SK-N-SH (cell line): ENCODE results near the gene PRRX1. TPM values are rescaled to one million over a fixed set of nuclear protein-coding genes. Genes with fewer than 3 reads are reported as not detected.
A peak's percentile ranks its signal among the peaks of the same experiment; 100 is the strongest.

Experiments used
- CTCF ChIA-PET: fragments of 300-600, 350-600 bp; formaldehyde crosslinking; extraction: SDS; loops from one replicate; lab custom pipeline; 2021; lab: Yijun Ruan, JAX
- POLR2A ChIA-PET: fragments of 350-600 bp; sonication (Branson Sonifier 250); formaldehyde crosslinking; extraction: SDS; loops from one replicate; lab custom pipeline; 2020; ENCODE audit warnings: antibody characterized with exemption, inconsistent platforms; lab: Yijun Ruan, JAX
- DNase-seq: peaks from one replicate; pipeline ENCODE4 v3.0.0; 2012
- H2AFZ ChIP-seq: fragments of 200-600 bp; sonication (generic); 2 replicates; pipeline ENCODE4 v1.8.1; 2016; ENCODE audit warnings: antibody characterized with exemption, mild to moderate bottlenecking, low read depth
- H3F3A ChIP-seq: fragments of 200-600 bp; sonication (generic); replicated peaks from 2 replicates; pipeline ENCODE3; 2016; ENCODE audit warnings: antibody characterized with exemption, mild to moderate bottlenecking; ENCODE audit not compliant: insufficient read depth
- H3K27ac ChIP-seq, 2 experiments: fragments of 200-500 bp in 1 of 2; fragments of 200-600 bp in 1 of 2; sonication (Bioruptor generic) in 1 of 2; sonication (generic), shearing (Covaris generic) in 1 of 2; 2 replicates each; pipeline versions ENCODE4 v1.5.1 to v1.6.1; 2014 to 2016; ENCODE audit warnings: low read depth in 2 of 2, inconsistent platforms in 1 of 2, low read length in 1 of 2, mild to moderate bottlenecking in 1 of 2, mixed read lengths in 1 of 2
- H3K27me3 ChIP-seq: fragments of 200-600 bp; sonication (generic), shearing (Covaris generic); 2 replicates; pipeline ENCODE4 v1.6.1; 2016; ENCODE audit warnings: mixed run types; ENCODE audit not compliant: insufficient read depth
- H3K36me3 ChIP-seq, 2 experiments: fragments of 200-500 bp in 1 of 2; fragments of 200-600 bp in 1 of 2; sonication (Bioruptor generic) in 1 of 2; sonication (generic) in 1 of 2; replicated peaks in 1 of 2; 2 replicates each; pipeline versions ENCODE3 to v1.5.1; 2014 to 2016; ENCODE audit warnings: low read length in 1 of 2, mild to moderate bottlenecking in 1 of 2; ENCODE audit not compliant: insufficient read depth in 2 of 2, control insufficient read depth in 1 of 2
- H3K4me1 ChIP-seq, 2 experiments: fragments of 200-500 bp in 1 of 2; fragments of 200-600 bp in 1 of 2; sonication (Bioruptor generic) in 1 of 2; sonication (generic), shearing (Covaris generic) in 1 of 2; 2 replicates each; pipeline versions ENCODE4 v1.5.1 to v1.6.1; 2014 to 2016; ENCODE audit warnings: low read depth in 1 of 2, low read length in 1 of 2, mixed run types in 1 of 2; ENCODE audit not compliant: insufficient read depth in 2 of 2, control insufficient read depth in 1 of 2
- H3K4me2 ChIP-seq: fragments of 200-600 bp; sonication (generic), shearing (Covaris generic); 2 replicates; pipeline ENCODE4 v1.6.1; 2017; ENCODE audit warnings: mixed run types
- H3K4me3 ChIP-seq, 2 experiments: fragments of 200-500 bp in 1 of 2; fragments of 200-600 bp in 1 of 2; sonication (Bioruptor generic) in 1 of 2; sonication (generic), shearing (Covaris generic) in 1 of 2; 2 replicates each; pipeline versions ENCODE4 v1.5.1 to v1.8.1; 2014 to 2016; ENCODE audit warnings: low read depth in 2 of 2, inconsistent platforms in 1 of 2, low read length in 1 of 2, mild to moderate bottlenecking in 1 of 2, mixed read lengths in 1 of 2, moderate library complexity in 1 of 2
- H3K79me2 ChIP-seq: fragments of 200-600 bp; sonication (generic); 2 replicates; pipeline ENCODE4 v1.8.1; 2017; ENCODE audit warnings: mild to moderate bottlenecking; ENCODE audit not compliant: insufficient read depth
- H3K9ac ChIP-seq: fragments of 200-600 bp; sonication (generic); 2 replicates; pipeline ENCODE4 v1.6.1; 2017; ENCODE audit warnings: mixed run types
- H3K9me2 ChIP-seq: fragments of 200-600 bp; sonication (generic); 2 replicates; pipeline ENCODE4 v1.6.1; 2017; ENCODE audit warnings: mixed run types
- H3K9me3 ChIP-seq: fragments of 200-600 bp; sonication (generic); 2 replicates; pipeline ENCODE4 v1.6.1; 2017; ENCODE audit warnings: mixed run types, mild to moderate bottlenecking, moderate library complexity
- H4K20me1 ChIP-seq: fragments of 200-600 bp; sonication (generic); 2 replicates; pipeline ENCODE4 v1.6.1; 2017; ENCODE audit warnings: mild to moderate bottlenecking, mixed run types; ENCODE audit not compliant: insufficient read depth
- GATA2 ChIP-seq: sonication (generic); formaldehyde crosslinking; IDR thresholded peaks from 2 replicates; pipeline ENCODE4 v1.5.0; 2020; ENCODE audit warnings: mild to moderate bottlenecking, missing genetic modification reagents
- JUND ChIP-seq: IDR thresholded peaks from 2 replicates; pipeline ENCODE4 v1.4.0; 2012
- MEF2A ChIP-seq: IDR thresholded peaks from 2 replicates; pipeline ENCODE4 v1.4.0; 2012; ENCODE audit warnings: low read depth, borderline replicate concordance
- MXI1 ChIP-seq: IDR thresholded peaks from 2 replicates; pipeline ENCODE4 v1.6.1; 2012; ENCODE audit warnings: mild to moderate bottlenecking, low read depth, low read length, improper control_type of control experiment
- YY1 ChIP-seq: IDR thresholded peaks from 2 replicates; pipeline ENCODE4 v1.4.0; 2012; ENCODE audit warnings: low read depth, mild to moderate bottlenecking
- WGBS: methylation state at CpG from one replicate; pipeline ENCODE4 v1.1.6; 2017; ENCODE audit warnings: low lambda C conversion rate; 5-methylcytosine and 5-hydroxymethylcytosine counted together
- polyA plus RNA-seq, 3 experiments: library from polyadenylated mRNA; depleted of rRNA; stranded (reverse); fragments of >200 nt; gene quantifications; 2 replicates each; pipeline ENCODE4 v1.2.3, GENCODE V29; 2012
- TF ChIP-seq, protein P1 (sequence below): IDR thresholded peaks from 2 replicates; pipeline ENCODE4 v1.4.0; 2012; ENCODE audit warnings: low read depth
- TF ChIP-seq, protein P2 (sequence below): IDR thresholded peaks from 2 replicates; pipeline ENCODE4 v1.4.0; 2012; ENCODE audit warnings: low read depth, borderline replicate concordance
- TF ChIP-seq, protein P3 (sequence below): fragments of 200-600 bp; sonication (generic); IDR thresholded peaks from 2 replicates; pipeline ENCODE4 v1.6.1; 2017; ENCODE audit warnings: antibody characterized with exemption, mild to moderate bottlenecking, moderate library complexity

PRRX1 gene
- polyA plus RNA-seq, 1 of the 3 experiments (the other 2 are of a cell fraction), result 356 TPM

DNA sequence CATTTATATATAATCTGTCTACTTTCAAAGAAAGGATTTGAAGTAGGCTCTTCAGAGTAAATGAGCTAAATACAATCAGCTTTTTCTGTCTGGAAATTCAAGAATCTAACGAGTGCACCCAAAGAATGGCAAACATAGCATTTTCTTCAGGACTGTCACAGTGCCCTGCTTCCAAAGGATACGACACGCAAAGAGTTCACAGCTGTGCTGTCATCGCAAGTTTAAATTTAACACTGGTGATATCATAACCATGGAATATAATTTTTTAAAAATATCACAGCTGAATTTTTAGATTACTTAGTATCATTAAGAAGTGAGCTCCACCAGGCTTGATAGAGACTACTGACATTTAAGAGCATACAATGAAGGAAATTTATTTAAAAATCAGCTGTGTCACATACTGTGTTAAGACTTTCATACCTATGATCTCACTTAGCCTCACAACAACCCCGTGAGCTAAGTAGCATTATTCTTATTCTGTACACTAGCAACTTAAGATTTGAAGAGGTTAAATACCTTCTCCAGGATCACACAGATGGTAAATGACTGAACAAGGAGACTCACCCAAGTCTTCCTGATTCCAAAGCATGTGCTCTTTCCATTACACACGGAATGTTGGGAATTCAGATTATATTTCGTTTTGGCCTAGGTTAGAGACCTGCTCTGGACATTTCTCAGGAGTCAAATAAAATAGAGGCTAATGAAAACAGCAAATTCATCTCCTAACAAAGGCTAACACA lies 46.2 kb upstream of the PRRX1 start:
- Histone ChIP-seq H3K9me2 (no peaks in the 10 kb centered on the region), H4K20me1 (no peaks in the 10 kb centered on the region), H3K27me3 (no peaks in the 10 kb centered on the region), H3F3A (peaks cover 23% of the 10 kb centered on the region), H3K27ac (peak overlapping the region; percentile 55 to 77; a peak in 3 of 4 replicates), H3K4me1 (peaks cover 7 to 10% of the 10 kb centered on the region in 2 experiments; a peak in 3 of 4 replicates), H2AFZ (0 out of 2 replicates have a peak overlapping the region, but pooled peaks have one; percentile 38), H3K4me2 (no peak overlapping the region), H3K36me3 (no peaks in the 10 kb centered on the region), H3K9me3 (no peaks in the 10 kb centered on the region), H3K4me3 (no peak overlapping the region), H3K79me2 (no peaks in the 10 kb centered on the region), H3K9ac (no peak overlapping the region)
- WGBS, result 46% methylated on average over 7 of the region's 7 CpGs
- POLR2A ChIA-PET, result no interaction called here
- DNase-seq, result no peak
- CTCF ChIA-PET, result no interaction called here
- no peak for TF ChIP-seq YY1
- TF ChIP-seq, protein P1, sequence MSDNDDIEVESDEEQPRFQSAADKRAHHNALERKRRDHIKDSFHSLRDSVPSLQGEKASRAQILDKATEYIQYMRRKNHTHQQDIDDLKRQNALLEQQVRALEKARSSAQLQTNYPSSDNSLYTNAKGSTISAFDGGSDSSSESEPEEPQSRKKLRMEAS, result 0 out of 2 replicates have a peak, but pooled peaks have one; percentile 32

DNA sequence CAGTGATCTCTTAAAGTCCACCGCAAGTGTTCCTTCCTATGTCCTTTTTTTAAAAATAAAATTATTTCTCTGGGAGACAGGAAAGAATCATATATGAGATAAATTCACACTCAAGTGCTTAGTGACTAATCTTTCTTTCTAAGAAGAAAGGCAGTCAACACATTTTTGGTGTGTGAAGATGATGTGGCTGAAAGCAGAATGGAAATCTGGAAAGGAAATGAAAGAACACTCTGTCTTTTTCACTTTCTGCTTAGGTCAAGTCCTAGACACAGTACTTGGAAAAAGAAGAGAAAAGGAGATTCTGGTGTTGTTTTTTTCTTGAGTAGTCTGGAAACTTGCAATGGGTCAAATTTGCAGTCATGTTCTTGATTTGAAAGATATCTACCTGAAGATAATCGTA lies 45.5 kb upstream of the PRRX1 start:
- no peak overlapping the region for H3K4me3 ChIP-seq
- H3K79me2 ChIP-seq, result no peaks in the 10 kb centered on the region

More for the DNA sequence above, 45.5 kb upstream of the PRRX1 start:
- 39% methylated on average over 2 of the region's 2 CpGs for WGBS
- Histone ChIP-seq H3F3A (peaks cover 30% of the 10 kb centered on the region), H3K4me1 (peaks cover 7 to 10% of the 10 kb centered on the region in 2 experiments; a peak in 3 of 4 replicates), H2AFZ (peak overlapping the region; percentile 38; the same call in 1 of the 2 replicates), H3K27me3 (no peaks in the 10 kb centered on the region), H3K9me2 (no peaks in the 10 kb centered on the region), H3K4me2 (no peak overlapping the region), H4K20me1 (no peaks in the 10 kb centered on the region), H3K27ac (peak overlapping the region; percentile 55 to 77; a peak in 3 of 4 replicates), H3K9me3 (peaks cover 1% of the 10 kb centered on the region; the same call in 1 of the 2 replicates), H3K9ac (no peak overlapping the region), H3K36me3 (no peaks in the 10 kb centered on the region)
- DNase-seq, result no peak
- ChIA-PET CTCF (no interaction called here), POLR2A (no interaction called here)
- TF ChIP-seq MEF2A (no peak), YY1 (no peak), MXI1 (no peak), GATA2 (CRISPR knock-in tag) (no peak), JUND (no peak)
- TF ChIP-seq, protein P2, sequence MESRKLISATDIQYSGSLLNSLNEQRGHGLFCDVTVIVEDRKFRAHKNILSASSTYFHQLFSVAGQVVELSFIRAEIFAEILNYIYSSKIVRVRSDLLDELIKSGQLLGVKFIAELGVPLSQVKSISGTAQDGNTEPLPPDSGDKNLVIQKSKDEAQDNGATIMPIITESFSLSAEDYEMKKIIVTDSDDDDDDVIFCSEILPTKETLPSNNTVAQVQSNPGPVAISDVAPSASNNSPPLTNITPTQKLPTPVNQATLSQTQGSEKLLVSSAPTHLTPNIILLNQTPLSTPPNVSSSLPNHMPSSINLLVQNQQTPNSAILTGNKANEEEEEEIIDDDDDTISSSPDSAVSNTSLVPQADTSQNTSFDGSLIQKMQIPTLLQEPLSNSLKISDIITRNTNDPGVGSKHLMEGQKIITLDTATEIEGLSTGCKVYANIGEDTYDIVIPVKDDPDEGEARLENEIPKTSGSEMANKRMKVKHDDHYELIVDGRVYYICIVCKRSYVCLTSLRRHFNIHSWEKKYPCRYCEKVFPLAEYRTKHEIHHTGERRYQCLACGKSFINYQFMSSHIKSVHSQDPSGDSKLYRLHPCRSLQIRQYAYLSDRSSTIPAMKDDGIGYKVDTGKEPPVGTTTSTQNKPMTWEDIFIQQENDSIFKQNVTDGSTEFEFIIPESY, result no peak
- TF ChIP-seq, protein P3, sequence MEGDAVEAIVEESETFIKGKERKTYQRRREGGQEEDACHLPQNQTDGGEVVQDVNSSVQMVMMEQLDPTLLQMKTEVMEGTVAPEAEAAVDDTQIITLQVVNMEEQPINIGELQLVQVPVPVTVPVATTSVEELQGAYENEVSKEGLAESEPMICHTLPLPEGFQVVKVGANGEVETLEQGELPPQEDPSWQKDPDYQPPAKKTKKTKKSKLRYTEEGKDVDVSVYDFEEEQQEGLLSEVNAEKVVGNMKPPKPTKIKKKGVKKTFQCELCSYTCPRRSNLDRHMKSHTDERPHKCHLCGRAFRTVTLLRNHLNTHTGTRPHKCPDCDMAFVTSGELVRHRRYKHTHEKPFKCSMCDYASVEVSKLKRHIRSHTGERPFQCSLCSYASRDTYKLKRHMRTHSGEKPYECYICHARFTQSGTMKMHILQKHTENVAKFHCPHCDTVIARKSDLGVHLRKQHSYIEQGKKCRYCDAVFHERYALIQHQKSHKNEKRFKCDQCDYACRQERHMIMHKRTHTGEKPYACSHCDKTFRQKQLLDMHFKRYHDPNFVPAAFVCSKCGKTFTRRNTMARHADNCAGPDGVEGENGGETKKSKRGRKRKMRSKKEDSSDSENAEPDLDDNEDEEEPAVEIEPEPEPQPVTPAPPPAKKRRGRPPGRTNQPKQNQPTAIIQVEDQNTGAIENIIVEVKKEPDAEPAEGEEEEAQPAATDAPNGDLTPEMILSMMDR, result no peak
